Neural cell (in vitro differentiated cells): ENCODE results near the gene COPS4. TPM values are rescaled to one million over a fixed set of nuclear protein-coding genes. Genes with fewer than 3 reads are reported as not detected.

Experiments used
- H2AFZ ChIP-seq: fragments of 200-600, 300-800 bp; sonication (generic), shearing (Covaris generic); 2 replicates; pipeline ENCODE4 v1.6.0; 2014; ENCODE audit warnings: low read depth, mild to moderate bottlenecking, antibody characterized with exemption, low read length, moderate library complexity
- H3F3A ChIP-seq: fragments of 200-600 bp; shearing (Covaris generic); 2 replicates; pipeline ENCODE4 v1.6.1; 2016; ENCODE audit warnings: mild to moderate bottlenecking, moderate library complexity, mixed read lengths, antibody characterized with exemption, low read length; ENCODE audit not compliant: insufficient read depth, poor library complexity, severe bottlenecking
- H3K27ac ChIP-seq: fragments of 200-600, 300-800 bp; sonication (generic), shearing (Covaris generic); 2 replicates; pipeline ENCODE4 v1.5.1; 2014; ENCODE audit warnings: mild to moderate bottlenecking, low read length, moderate library complexity
- H3K27me3 ChIP-seq: fragments of 300-800, 200-600 bp; sonication (generic), shearing (Covaris generic); 2 replicates; pipeline ENCODE4 v1.6.0; 2014; ENCODE audit warnings: mild to moderate bottlenecking, low read depth, low read length, moderate library complexity; ENCODE audit not compliant: insufficient read depth
- H3K36me3 ChIP-seq: fragments of 300-800, 200-600 bp; sonication (generic), shearing (Covaris generic); 2 replicates; pipeline ENCODE4 v1.5.1; 2014; ENCODE audit warnings: mild to moderate bottlenecking, antibody characterized with exemption, low read length, moderate library complexity; ENCODE audit not compliant: insufficient read depth
- H3K4me2 ChIP-seq: fragments of 300-800, 200-600 bp; sonication (generic), shearing (Covaris generic); 2 replicates; pipeline ENCODE4 v1.6.0; 2014; ENCODE audit warnings: mild to moderate bottlenecking, low read length
- H3K4me3 ChIP-seq: fragments of 300-800, 200-600 bp; sonication (generic), shearing (Covaris generic); 2 replicates; pipeline ENCODE4 v1.5.1; 2014; ENCODE audit warnings: mild to moderate bottlenecking, low read length, moderate library complexity
- H3K79me2 ChIP-seq: fragments of 200-600 bp; shearing (Covaris generic); replicated peaks from 2 replicates; pipeline ENCODE4 v1.6.0; 2014; ENCODE audit warnings: mild to moderate bottlenecking, low read length, moderate library complexity; ENCODE audit not compliant: insufficient read depth
- H3K9ac ChIP-seq: fragments of 300-800, 200-600 bp; sonication (generic), shearing (Covaris generic); 2 replicates; pipeline ENCODE4 v1.6.1; 2016; ENCODE audit warnings: mild to moderate bottlenecking, low read length, mixed read lengths
- H3K9me2 ChIP-seq: fragments of 200-600 bp; shearing (Covaris generic); 2 replicates; pipeline ENCODE4 v1.6.1; 2016; ENCODE audit warnings: mild to moderate bottlenecking, low read length, mixed read lengths; ENCODE audit not compliant: insufficient read depth
- H3K9me3 ChIP-seq: fragments of 200-600, 300-800 bp; sonication (generic), shearing (Covaris generic); 2 replicates; pipeline ENCODE4 v1.6.1; 2016; ENCODE audit warnings: mild to moderate bottlenecking, mixed run types, low read length, moderate library complexity, mixed read lengths
- H4K20me1 ChIP-seq: fragments of 200-600 bp; shearing (Covaris generic); 2 replicates; pipeline ENCODE4 v1.6.1; 2016; ENCODE audit warnings: mild to moderate bottlenecking, mixed run types; ENCODE audit not compliant: insufficient read depth
- CTCF ChIP-seq: fragments of 450-650 bp; IDR thresholded peaks from 2 replicates; pipeline ENCODE4 v1.5.1; 2014; ENCODE audit warnings: antibody characterized with exemption, mild to moderate bottlenecking, moderate library complexity; ENCODE audit not compliant: poor library complexity, severe bottlenecking
- EP300 ChIP-seq: fragments of 450-650 bp; conservative IDR thresholded peaks from 2 replicates; pipeline ENCODE4 v1.6.1; 2014; ENCODE audit warnings: antibody characterized with exemption, mild to moderate bottlenecking, moderate library complexity; ENCODE audit not compliant: poor library complexity, severe bottlenecking
- EZH2 ChIP-seq: fragments of 200-600, 300-800 bp; shearing (Covaris generic), sonication (generic); IDR thresholded peaks from 2 replicates; pipeline ENCODE4 v1.6.1; 2014; ENCODE audit warnings: antibody characterized with exemption, low read length, borderline replicate concordance, mild to moderate bottlenecking; ENCODE audit not compliant: insufficient read depth, poor library complexity, severe bottlenecking
- MXI1 ChIP-seq: fragments of 450-650 bp; conservative IDR thresholded peaks from 2 replicates; pipeline ENCODE4 v1.6.1; 2014; ENCODE audit warnings: antibody characterized with exemption, mild to moderate bottlenecking; ENCODE audit not compliant: poor library complexity, severe bottlenecking
- POLR2AphosphoS5 ChIP-seq: IDR thresholded peaks from 2 replicates; pipeline ENCODE4 v1.6.1; 2012
- RAD21 ChIP-seq: fragments of 450-650 bp; conservative IDR thresholded peaks from 2 replicates; pipeline ENCODE4 v1.6.1; 2014; ENCODE audit warnings: antibody characterized with exemption, mild to moderate bottlenecking, moderate library complexity
- REST ChIP-seq: IDR thresholded peaks from 2 replicates; pipeline ENCODE4 v1.6.1; 2012; ENCODE audit warnings: borderline replicate concordance
- SMC3 ChIP-seq: fragments of 450-650 bp; conservative IDR thresholded peaks from 2 replicates; pipeline ENCODE4 v1.6.1; 2014; ENCODE audit warnings: antibody characterized with exemption, mild to moderate bottlenecking, moderate library complexity; ENCODE audit not compliant: poor library complexity
- TAF1 ChIP-seq: IDR thresholded peaks from 2 replicates; pipeline ENCODE4 v1.6.1; 2012; ENCODE audit warnings: low read depth
- polyA plus RNA-seq: library from polyadenylated mRNA; depleted of rRNA; stranded (reverse); fragments of >200 nt; gene quantifications from 2 replicates; pipeline ENCODE4 v1.2.3, GENCODE V29; 2014

The COPS4 gene
- polyA plus RNA-seq, 1 donor from 2014 or later: 77.7 TPM

GRCh38 chr4:82988323-82988832 lies 46.6 kb upstream of the COPS4 start:
- H3K27ac ChIP-seq: no peak overlapping the region
- no peaks in the 10 kb centered on the region for H3K27me3 ChIP-seq
- TF ChIP-seq RAD21 (no peak), MXI1 (no peak), TAF1 (no peak), SMC3 (no peak), REST (no peak), EP300 (no peak), CTCF (no peak), EZH2 (no peak), POLR2AphosphoS5 (no peak)
- no peaks in the 10 kb centered on the region for H3K36me3 ChIP-seq
- no peaks in the 10 kb centered on the region for H3K79me2 ChIP-seq
- H2AFZ ChIP-seq: no peak overlapping the region
- H3K9ac ChIP-seq: no peak overlapping the region
- H3K9me2 ChIP-seq: no peaks in the 10 kb centered on the region
- H3K9me3 ChIP-seq: no peaks in the 10 kb centered on the region
- H3F3A ChIP-seq: no peaks in the 10 kb centered on the region
- no peak overlapping the region for H3K4me3 ChIP-seq
- H3K4me2 ChIP-seq: no peak overlapping the region
- H4K20me1 ChIP-seq: no peaks in the 10 kb centered on the region

GRCh38 chr4:82989575-82990429 lies 45.2 kb upstream of the COPS4 start:
- no peaks in the 10 kb centered on the region for H3K9me2 ChIP-seq
- H3K4me3 ChIP-seq: no peak overlapping the region
- no peak overlapping the region for H3K27ac ChIP-seq
- H4K20me1 ChIP-seq: no peaks in the 10 kb centered on the region
- TF ChIP-seq POLR2AphosphoS5: no peak
- TF ChIP-seq EZH2: no peak
- TF ChIP-seq MXI1: no peak
- TF ChIP-seq REST: no peak
- no peak for TF ChIP-seq TAF1
- TF ChIP-seq CTCF: no peak
- no peak for TF ChIP-seq EP300
- no peak for TF ChIP-seq RAD21
- TF ChIP-seq SMC3: no peak
- no peak overlapping the region for H3K4me2 ChIP-seq
- H3K9ac ChIP-seq: no peak overlapping the region
- H2AFZ ChIP-seq: no peak overlapping the region
- no peaks in the 10 kb centered on the region for H3K27me3 ChIP-seq
- H3K36me3 ChIP-seq: no peaks in the 10 kb centered on the region
- H3K79me2 ChIP-seq: no peaks in the 10 kb centered on the region
- no peaks in the 10 kb centered on the region for H3K9me3 ChIP-seq
- no peaks in the 10 kb centered on the region for H3F3A ChIP-seq
